ENCODE results near the gene SLC5A10. TPM values are rescaled to one million over a fixed set of nuclear protein-coding genes. Genes with fewer than 3 reads are reported as not detected.

Gene SLC5A10
- total and polyA plus RNA-seq, 9 donors: 0.05 to 0.38 (median 0.15) TPM; not detected in 5

DNA sequence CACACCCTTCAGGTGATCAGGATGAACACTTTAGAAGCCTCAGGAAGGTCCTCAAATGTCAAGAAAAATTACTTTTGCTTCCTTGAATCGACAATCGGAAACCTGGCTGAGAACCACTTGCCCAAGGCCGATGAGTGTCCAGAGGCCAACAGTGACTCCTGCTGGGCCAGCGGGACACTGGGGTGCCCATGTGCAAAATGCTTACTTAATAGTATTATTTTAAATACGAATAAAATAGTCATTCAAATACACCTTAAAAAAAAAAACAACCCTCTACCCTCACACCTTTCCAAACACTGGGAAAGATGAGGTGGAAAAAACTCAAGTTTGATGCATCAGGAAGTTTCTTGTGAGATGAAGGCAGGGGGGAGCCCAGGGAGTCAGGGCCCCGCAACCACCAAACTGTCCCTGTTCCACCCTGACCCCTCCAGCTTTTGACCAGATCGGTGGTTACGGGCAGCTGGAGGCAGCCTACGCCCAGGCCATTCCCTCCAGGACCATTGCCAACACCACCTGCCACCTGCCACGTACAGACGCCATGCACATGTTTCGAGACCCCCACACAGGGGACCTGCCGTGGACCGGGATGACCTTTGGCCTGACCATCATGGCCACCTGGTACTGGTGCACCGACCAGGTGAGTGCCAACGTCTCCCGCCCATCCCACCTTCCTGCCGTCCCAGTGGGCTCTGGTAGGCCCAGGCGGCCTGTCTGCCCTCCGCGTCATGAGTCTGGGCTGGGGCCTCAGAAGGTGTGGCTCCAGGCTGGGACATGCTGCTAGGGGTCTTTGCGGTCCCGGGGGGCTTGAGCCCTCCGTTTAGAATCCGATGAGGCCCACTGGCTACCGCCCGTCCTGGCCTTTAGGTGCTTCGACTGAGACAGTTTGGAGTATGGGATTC is 18.9 kb downstream of the SLC5A10 start:
- no peaks in the 10 kb centered on the region for H3K9me3 ChIP-seq
- no peaks in the 10 kb centered on the region for H3K27me3 ChIP-seq
- H3K36me3 ChIP-seq: no peaks in the 10 kb centered on the region
- H3K4me3 ChIP-seq: no peak overlapping the region
- intact Hi-C loops (cut with DNase I): no loop called here
- WGBS, 3 donors: 89 to 91% (median 91%) methylated on average over 27 to 28 of the region's 28 CpGs
- no peak overlapping the region for H3K27ac ChIP-seq
- no peak for DNase-seq
- no peaks in the 10 kb centered on the region for H3K4me1 ChIP-seq (ENCODE audit: insufficient read depth)
- TF ChIP-seq, protein P1, sequence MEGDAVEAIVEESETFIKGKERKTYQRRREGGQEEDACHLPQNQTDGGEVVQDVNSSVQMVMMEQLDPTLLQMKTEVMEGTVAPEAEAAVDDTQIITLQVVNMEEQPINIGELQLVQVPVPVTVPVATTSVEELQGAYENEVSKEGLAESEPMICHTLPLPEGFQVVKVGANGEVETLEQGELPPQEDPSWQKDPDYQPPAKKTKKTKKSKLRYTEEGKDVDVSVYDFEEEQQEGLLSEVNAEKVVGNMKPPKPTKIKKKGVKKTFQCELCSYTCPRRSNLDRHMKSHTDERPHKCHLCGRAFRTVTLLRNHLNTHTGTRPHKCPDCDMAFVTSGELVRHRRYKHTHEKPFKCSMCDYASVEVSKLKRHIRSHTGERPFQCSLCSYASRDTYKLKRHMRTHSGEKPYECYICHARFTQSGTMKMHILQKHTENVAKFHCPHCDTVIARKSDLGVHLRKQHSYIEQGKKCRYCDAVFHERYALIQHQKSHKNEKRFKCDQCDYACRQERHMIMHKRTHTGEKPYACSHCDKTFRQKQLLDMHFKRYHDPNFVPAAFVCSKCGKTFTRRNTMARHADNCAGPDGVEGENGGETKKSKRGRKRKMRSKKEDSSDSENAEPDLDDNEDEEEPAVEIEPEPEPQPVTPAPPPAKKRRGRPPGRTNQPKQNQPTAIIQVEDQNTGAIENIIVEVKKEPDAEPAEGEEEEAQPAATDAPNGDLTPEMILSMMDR (IDR thresholded peaks at IDR 0.05): no peak
- no peak for TF ChIP-seq POLR2A (IDR thresholded peaks at IDR 0.05)
- TF ChIP-seq EP300 (IDR thresholded peaks at IDR 0.05): no peak

DNA sequence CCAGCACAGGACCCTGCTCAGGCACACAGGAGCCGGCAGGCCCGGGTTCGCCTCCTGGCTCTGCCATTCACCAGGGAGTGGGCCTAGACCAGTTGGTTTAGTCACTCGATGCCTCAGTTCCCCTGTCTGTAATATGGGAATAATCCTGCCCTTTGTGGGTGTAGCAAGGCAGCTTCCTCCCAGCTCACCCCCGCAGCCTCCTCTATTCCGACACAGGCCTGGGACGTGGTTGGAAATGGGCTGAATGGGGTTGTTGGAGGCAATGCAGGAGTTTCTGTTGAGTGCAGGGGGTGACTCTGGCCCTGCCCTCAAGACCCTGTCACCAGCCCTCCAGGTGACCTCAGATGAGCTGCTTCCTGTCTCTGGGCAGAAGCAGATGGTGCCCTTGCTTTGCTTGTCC is 19.8 kb downstream of the SLC5A10 start:
- Histone ChIP-seq H3K27me3 (no peaks in the 10 kb centered on the region), H3K4me1 (ENCODE audit: insufficient read depth) (no peaks in the 10 kb centered on the region), H3K9me3 (no peaks in the 10 kb centered on the region), H3K4me3 (no peak overlapping the region), H3K36me3 (no peaks in the 10 kb centered on the region), H3K27ac (no peak overlapping the region)
- no peak for DNase-seq
- 90 to 95% (median 95%) methylated on average over 7 of the region's 7 CpGs for WGBS, 3 donors
- intact Hi-C loops (cut with DNase I): no loop called here
- TF ChIP-seq, protein P1 (IDR thresholded peaks at IDR 0.05): no peak
- TF ChIP-seq EP300 (IDR thresholded peaks at IDR 0.05): no peak
- TF ChIP-seq POLR2A (IDR thresholded peaks at IDR 0.05): no peak

DNA sequence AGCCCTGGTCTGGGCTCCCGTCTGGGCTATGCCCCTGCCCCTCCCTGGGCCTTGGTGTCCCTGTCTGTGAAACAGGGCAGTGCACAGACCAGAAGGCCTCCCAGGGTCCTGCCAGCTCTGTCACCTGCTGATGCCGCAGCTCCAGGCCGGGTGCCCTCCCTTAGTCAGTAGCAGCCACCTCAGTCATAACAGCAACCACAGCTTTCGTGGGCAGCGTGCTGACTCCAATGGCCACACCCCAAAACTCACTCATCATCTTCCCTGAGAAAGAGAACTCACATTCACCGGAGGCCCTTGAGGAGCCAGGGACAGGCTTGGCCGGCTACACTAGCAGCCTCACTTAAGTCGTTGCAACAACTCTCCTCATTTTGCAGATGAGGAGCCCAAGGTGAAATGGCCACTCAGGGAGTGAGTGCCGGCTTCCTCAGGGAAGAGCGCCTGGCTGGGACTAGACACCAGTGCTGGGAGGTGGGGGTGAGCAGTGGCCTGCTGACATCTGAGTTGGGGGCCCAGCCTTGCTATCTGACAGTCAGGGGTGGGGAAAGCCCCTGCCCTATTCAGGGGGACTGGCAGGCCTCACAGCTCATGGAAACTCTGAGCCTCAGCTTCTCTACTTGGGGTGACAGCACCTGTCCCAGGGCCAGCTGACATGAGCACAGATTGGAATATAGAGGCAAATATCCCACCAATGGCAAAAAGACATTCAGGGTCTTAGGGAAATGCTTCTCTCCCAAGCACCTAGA is 22.6 kb downstream of the SLC5A10 start:
- no peaks in the 10 kb centered on the region for H3K36me3 ChIP-seq
- DNase-seq: no peak
- WGBS, 3 donors: 88 to 91% (median 90%) methylated on average over 10 of the region's 10 CpGs
- H3K27me3 ChIP-seq: no peaks in the 10 kb centered on the region
- no peaks in the 10 kb centered on the region for H3K9me3 ChIP-seq
- TF ChIP-seq, protein P1 (IDR thresholded peaks at IDR 0.05): no peak
- TF ChIP-seq POLR2A (IDR thresholded peaks at IDR 0.05) (no peak), EP300 (IDR thresholded peaks at IDR 0.05) (no peak)
- no peaks in the 10 kb centered on the region for H3K4me1 ChIP-seq (ENCODE audit: insufficient read depth)
- H3K4me3 ChIP-seq: no peak overlapping the region
- intact Hi-C loops (cut with DNase I): no loop called here
- H3K27ac ChIP-seq: no peak overlapping the region

DNA sequence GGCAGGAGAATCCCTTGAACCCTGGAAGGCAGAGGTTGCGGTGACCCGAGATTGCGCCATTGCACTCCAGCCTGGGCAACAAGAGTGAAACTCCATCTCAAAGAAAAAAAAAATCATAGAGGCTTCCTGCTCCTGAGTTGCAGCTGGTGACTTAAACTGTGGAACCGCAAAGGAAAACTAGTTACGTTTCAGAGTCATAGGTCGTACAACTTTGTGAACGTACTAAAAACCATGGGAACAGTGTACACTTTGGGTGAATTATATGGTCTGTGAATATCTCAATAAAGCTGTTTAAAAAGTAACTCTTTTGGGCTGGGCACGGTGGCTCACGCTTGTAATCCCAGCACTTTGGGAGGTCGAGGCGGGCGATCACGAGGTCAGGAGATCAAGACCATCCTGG is 23.6 kb downstream of the SLC5A10 start:
- 91 to 93% (median 91%) methylated on average over 13 of the region's 13 CpGs for WGBS, 3 donors
- DNase-seq: no peak
- no peaks in the 10 kb centered on the region for H3K27me3 ChIP-seq
- H3K4me1 ChIP-seq (ENCODE audit: insufficient read depth): no peaks in the 10 kb centered on the region
- no peak overlapping the region for H3K27ac ChIP-seq
- no peak overlapping the region for H3K4me3 ChIP-seq
- no peaks in the 10 kb centered on the region for H3K9me3 ChIP-seq
- TF ChIP-seq EP300 (IDR thresholded peaks at IDR 0.05) (no peak), POLR2A (IDR thresholded peaks at IDR 0.05) (no peak)
- TF ChIP-seq, protein P1 (IDR thresholded peaks at IDR 0.05): no peak
- intact Hi-C loops (cut with DNase I): no loop called here
- no peaks in the 10 kb centered on the region for H3K36me3 ChIP-seq

Measured in ovary (tissue), 9 donors.